ENCODE results near the gene UGT1A9.

DNA sequence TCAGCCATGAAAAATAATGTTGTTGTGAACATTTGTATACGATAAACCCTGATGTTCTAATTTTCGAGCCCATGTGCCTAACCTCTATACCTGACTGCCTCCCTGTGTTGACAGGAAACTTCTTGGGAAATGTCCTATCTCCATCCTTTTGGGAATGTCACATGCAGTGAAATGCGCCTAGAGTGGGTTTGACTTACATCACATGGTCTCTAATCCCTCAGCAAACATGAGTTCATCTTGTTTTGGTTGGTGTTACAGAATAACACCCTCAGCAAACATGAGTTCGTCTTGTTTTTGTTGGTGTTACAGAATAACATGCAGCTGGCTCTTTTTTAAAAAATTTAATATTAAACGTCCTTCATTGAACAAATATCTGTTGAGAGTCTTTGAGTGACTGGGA lies 16.6 kb downstream of the UGT1A9 start:
- TF ChIP-seq, protein P1, sequence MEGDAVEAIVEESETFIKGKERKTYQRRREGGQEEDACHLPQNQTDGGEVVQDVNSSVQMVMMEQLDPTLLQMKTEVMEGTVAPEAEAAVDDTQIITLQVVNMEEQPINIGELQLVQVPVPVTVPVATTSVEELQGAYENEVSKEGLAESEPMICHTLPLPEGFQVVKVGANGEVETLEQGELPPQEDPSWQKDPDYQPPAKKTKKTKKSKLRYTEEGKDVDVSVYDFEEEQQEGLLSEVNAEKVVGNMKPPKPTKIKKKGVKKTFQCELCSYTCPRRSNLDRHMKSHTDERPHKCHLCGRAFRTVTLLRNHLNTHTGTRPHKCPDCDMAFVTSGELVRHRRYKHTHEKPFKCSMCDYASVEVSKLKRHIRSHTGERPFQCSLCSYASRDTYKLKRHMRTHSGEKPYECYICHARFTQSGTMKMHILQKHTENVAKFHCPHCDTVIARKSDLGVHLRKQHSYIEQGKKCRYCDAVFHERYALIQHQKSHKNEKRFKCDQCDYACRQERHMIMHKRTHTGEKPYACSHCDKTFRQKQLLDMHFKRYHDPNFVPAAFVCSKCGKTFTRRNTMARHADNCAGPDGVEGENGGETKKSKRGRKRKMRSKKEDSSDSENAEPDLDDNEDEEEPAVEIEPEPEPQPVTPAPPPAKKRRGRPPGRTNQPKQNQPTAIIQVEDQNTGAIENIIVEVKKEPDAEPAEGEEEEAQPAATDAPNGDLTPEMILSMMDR (IDR thresholded peaks at IDR 0.05; ENCODE audit: low read depth, low read length, poor library complexity, severe bottlenecking), result no peak
- no peak for TF ChIP-seq EZH2phosphoT487 (IDR thresholded peaks at IDR 0.05; ENCODE audit: borderline replicate concordance, low read length)
